Kidney (tissue), 14 donors: ENCODE data around the gene OR8D1. TPM values are rescaled to one million over a fixed set of nuclear protein-coding genes. Genes with fewer than 3 reads are reported as not detected.

Experiments used
- DNase-seq, 5 donors: peaks; one replicate each; pipeline ENCODE4 v3.0.0-alpha.2; 2013 to 2020
- FAIRE-seq: peaks from 2 replicates; lab custom pipeline; 2012; peaks lifted over from hg19 to GRCh38; lab: Jason Lieb, UNC
- H3K27ac ChIP-seq, 2 donors: one replicate each; pipeline ENCODE4 v1.7.0; 2013; ENCODE audit warnings: low read depth in 2 of 2, low read length in 2 of 2, inconsistent platforms in 1 of 2
- H3K27me3 ChIP-seq: one replicate; pipeline ENCODE4 v1.7.1; 2013; ENCODE audit warnings: low read length, inconsistent platforms; ENCODE audit not compliant: control insufficient read depth, insufficient read depth
- H3K36me3 ChIP-seq, 3 donors: one replicate each; pipeline versions ENCODE4 v1.7.0 to v1.7.1; 2013; ENCODE audit warnings: low read length in 3 of 3, control low read depth in 1 of 3, inconsistent platforms in 1 of 3; ENCODE audit not compliant: insufficient read depth in 3 of 3, control insufficient read depth in 2 of 3
- H3K4me1 ChIP-seq, 3 donors: one replicate each; pipeline versions ENCODE4 v1.7.0 to v1.7.1; 2013; ENCODE audit warnings: low read length in 3 of 3, inconsistent platforms in 1 of 3, low read depth in 1 of 3; ENCODE audit not compliant: control insufficient read depth in 2 of 3, insufficient read depth in 2 of 3
- H3K4me3 ChIP-seq, 3 donors: one replicate each; pipeline versions ENCODE4 v1.7.0 to v1.8.1; 2013; ENCODE audit warnings: low read length in 3 of 3, control low read depth in 1 of 3, inconsistent platforms in 1 of 3
- H3K9ac ChIP-seq, 3 donors: one replicate each; pipeline versions ENCODE4 v1.7.0 to v1.7.1; 2013; ENCODE audit warnings: low read length in 3 of 3, control low read depth in 1 of 3, inconsistent platforms in 1 of 3
- H3K9me3 ChIP-seq, 3 donors: one replicate each; pipeline versions ENCODE4 v1.7.0 to v1.7.1; 2013; ENCODE audit warnings: low read length in 3 of 3, control low read depth in 1 of 3, inconsistent platforms in 1 of 3; ENCODE audit not compliant: control insufficient read depth in 2 of 3, insufficient read depth in 1 of 3
- CTCF ChIP-seq: IDR thresholded peaks from 3 replicates; pipeline ENCODE4 v1.5.1; 2012; ENCODE audit warnings: mild to moderate bottlenecking, moderate library complexity, borderline replicate concordance; ENCODE audit not compliant: insufficient read depth; ENCODE audit errors: extremely low read depth
- intact Hi-C: fragments of 100-400 bp; cut with DNase I; formaldehyde crosslinking; loops from one replicate; pipeline ENCODE4 v1.11.1; 2022
- polyA plus RNA-seq: library from polyadenylated mRNA; stranded (reverse); fragments of 350-450 nt; fragmentation: Illumina TruSeq; extraction: RNeasy Lipid Tissue Mini Kit (QIAGEN cat#74804); gene quantifications from one replicate; pipeline ENCODE4 v1.2.3, GENCODE V29; 2014; ENCODE audit warnings: low read depth, low replicate concordance; ENCODE audit not compliant: insufficient read depth
- total RNA-seq: library from RNA; stranded (reverse); fragmentation: NEBNext Ultra II Directional; extraction: Animal tissue kit (Norgen Biotek cat#: 25700); gene quantifications from one replicate; pipeline ENCODE4 v1.2.1, GENCODE V29; 2021
- donor health status: control.
- donor health status: control.
- donor health status: control.
- donor health status: control.
- donor health status: control.
- donor health status: DM: yes; HTN: yes; CAD: no.
- donor health status: Normal renal cell carcinoma (clear cell type).

The OR8D1 gene
- total and polyA plus RNA-seq, 2 donors from 2014 or later: not detected

GRCh38 chr11:124301548-124301947 is 12.2 kb downstream of the OR8D1 start:
- no peak for TF ChIP-seq CTCF
- Histone ChIP-seq H3K36me3 (no peaks in the 10 kb centered on the region), H3K4me3 (no peak overlapping the region), H3K4me1 (no peaks in the 10 kb centered on the region), H3K9me3 (no peaks in the 10 kb centered on the region), H3K27ac (no peak overlapping the region), H3K27me3 (no peaks in the 10 kb centered on the region), H3K9ac (no peak overlapping the region)
- no peak for DNase-seq
- no peak for FAIRE-seq
- intact Hi-C loops: no loop called here

GRCh38 chr11:124297921-124298320 is 15.8 kb downstream of the OR8D1 start:
- no peak for FAIRE-seq
- Histone ChIP-seq H3K36me3 (no peaks in the 10 kb centered on the region), H3K4me3 (no peak overlapping the region), H3K4me1 (no peaks in the 10 kb centered on the region), H3K27ac (no peak overlapping the region), H3K9me3 (no peaks in the 10 kb centered on the region), H3K9ac (no peak overlapping the region), H3K27me3 (no peaks in the 10 kb centered on the region)
- DNase-seq: no peak
- intact Hi-C loops: no loop called here
- no peak for TF ChIP-seq CTCF

GRCh38 chr11:124296016-124296415 is 17.7 kb downstream of the OR8D1 start:
- intact Hi-C loops: no loop called here
- H3K9ac ChIP-seq: no peak overlapping the region
- no peak overlapping the region for H3K27ac ChIP-seq
- no peak overlapping the region for H3K4me3 ChIP-seq
- FAIRE-seq (no peak), DNase-seq (no peak)
- TF ChIP-seq CTCF: no peak
- H3K27me3 ChIP-seq: no peaks in the 10 kb centered on the region
- H3K9me3 ChIP-seq: no peaks in the 10 kb centered on the region
- H3K4me1 ChIP-seq: no peaks in the 10 kb centered on the region
- H3K36me3 ChIP-seq: no peaks in the 10 kb centered on the region

- no peak for TF ChIP-seq CTCF
- Histone ChIP-seq H3K9ac (no peak overlapping the region), H3K36me3 (no peaks in the 10 kb centered on the region), H3K27me3 (no peaks in the 10 kb centered on the region), H3K4me3 (no peak overlapping the region), H3K9me3 (no peaks in the 10 kb centered on the region), H3K27ac (no peak overlapping the region), H3K4me1 (no peaks in the 10 kb centered on the region)
- intact Hi-C loops: no loop called here
- FAIRE-seq: no peak
- DNase-seq: no peak
These were observed 19.1 kb downstream of the OR8D1 start for GRCh38 chr11:124294687-124295086.
